Neural cell (in vitro differentiated cells): ENCODE results near the gene YJEFN3.
A peak's percentile ranks its signal among the peaks of the same experiment; 100 is the strongest.

Experiments used
- EP300 ChIP-seq: fragments of 450-650 bp; conservative IDR thresholded peaks from 2 replicates; pipeline ENCODE4 v1.6.1; 2014; ENCODE audit warnings: antibody characterized with exemption, mild to moderate bottlenecking, moderate library complexity; ENCODE audit not compliant: poor library complexity, severe bottlenecking
- EZH2 ChIP-seq: fragments of 200-600, 300-800 bp; shearing (Covaris generic), sonication (generic); IDR thresholded peaks from 2 replicates; pipeline ENCODE4 v1.6.1; 2014; ENCODE audit warnings: antibody characterized with exemption, low read length, borderline replicate concordance, mild to moderate bottlenecking; ENCODE audit not compliant: insufficient read depth, poor library complexity, severe bottlenecking
- MXI1 ChIP-seq: fragments of 450-650 bp; conservative IDR thresholded peaks from 2 replicates; pipeline ENCODE4 v1.6.1; 2014; ENCODE audit warnings: antibody characterized with exemption, mild to moderate bottlenecking; ENCODE audit not compliant: poor library complexity, severe bottlenecking
- POLR2AphosphoS5 ChIP-seq: IDR thresholded peaks from 2 replicates; pipeline ENCODE4 v1.6.1; 2012
- RAD21 ChIP-seq: fragments of 450-650 bp; conservative IDR thresholded peaks from 2 replicates; pipeline ENCODE4 v1.6.1; 2014; ENCODE audit warnings: antibody characterized with exemption, mild to moderate bottlenecking, moderate library complexity
- SMC3 ChIP-seq: fragments of 450-650 bp; conservative IDR thresholded peaks from 2 replicates; pipeline ENCODE4 v1.6.1; 2014; ENCODE audit warnings: antibody characterized with exemption, mild to moderate bottlenecking, moderate library complexity; ENCODE audit not compliant: poor library complexity
- TAF1 ChIP-seq: IDR thresholded peaks from 2 replicates; pipeline ENCODE4 v1.6.1; 2012; ENCODE audit warnings: low read depth
- TF ChIP-seq, protein P1 (sequence below): fragments of 450-650 bp; IDR thresholded peaks from 2 replicates; pipeline ENCODE4 v1.5.1; 2014; ENCODE audit warnings: antibody characterized with exemption, mild to moderate bottlenecking, moderate library complexity; ENCODE audit not compliant: poor library complexity, severe bottlenecking
- TF ChIP-seq, protein P2 (sequence below): IDR thresholded peaks from 2 replicates; pipeline ENCODE4 v1.6.1; 2012; ENCODE audit warnings: borderline replicate concordance

DNA sequence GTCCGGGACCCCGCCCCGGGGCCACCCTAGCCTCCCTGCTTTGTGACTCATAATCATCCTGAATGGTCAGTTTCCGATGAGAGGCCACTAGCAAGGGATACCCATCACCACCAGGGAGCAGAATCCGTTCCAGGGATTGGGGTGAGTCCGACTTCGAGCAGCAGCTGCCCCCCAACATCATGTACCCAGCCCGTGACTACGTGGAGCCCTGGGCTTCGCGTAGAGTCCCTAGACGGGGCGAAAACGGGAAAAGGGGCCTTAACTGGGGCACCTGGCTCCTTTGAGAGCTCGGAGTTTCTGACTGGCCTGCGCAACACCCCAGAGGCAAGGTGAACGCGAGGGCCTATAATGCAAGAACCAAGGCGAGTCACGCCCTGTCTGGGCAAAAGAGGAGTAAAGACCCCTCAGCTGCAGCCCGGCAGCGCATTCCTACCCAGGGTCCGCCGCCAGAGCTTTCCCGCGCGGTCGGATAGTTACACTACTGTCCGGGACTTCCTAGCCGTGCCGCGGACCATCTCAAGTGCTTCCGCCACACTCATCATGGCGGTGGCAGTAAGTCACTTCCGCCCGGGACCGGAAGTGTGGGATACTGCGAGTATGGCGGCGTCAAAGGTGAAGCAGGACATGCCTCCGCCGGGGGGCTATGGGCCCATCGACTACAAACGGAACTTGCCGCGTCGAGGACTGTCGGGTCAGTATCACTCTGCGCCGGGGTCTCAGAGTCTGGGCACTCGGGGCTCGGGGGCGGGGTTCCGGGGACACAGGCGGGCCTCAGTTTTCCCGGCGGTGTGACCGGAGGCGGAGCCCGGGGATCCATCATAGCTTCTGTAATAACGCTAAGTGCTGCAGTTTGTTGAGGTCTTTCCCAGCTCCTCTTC is 12.8 kb upstream of the YJEFN3 start, which contains the start of gene NDUFA13:
- TF ChIP-seq TAF1: peak; percentile 70
- TF ChIP-seq MXI1: peak; percentile 84
- TF ChIP-seq, protein P1, sequence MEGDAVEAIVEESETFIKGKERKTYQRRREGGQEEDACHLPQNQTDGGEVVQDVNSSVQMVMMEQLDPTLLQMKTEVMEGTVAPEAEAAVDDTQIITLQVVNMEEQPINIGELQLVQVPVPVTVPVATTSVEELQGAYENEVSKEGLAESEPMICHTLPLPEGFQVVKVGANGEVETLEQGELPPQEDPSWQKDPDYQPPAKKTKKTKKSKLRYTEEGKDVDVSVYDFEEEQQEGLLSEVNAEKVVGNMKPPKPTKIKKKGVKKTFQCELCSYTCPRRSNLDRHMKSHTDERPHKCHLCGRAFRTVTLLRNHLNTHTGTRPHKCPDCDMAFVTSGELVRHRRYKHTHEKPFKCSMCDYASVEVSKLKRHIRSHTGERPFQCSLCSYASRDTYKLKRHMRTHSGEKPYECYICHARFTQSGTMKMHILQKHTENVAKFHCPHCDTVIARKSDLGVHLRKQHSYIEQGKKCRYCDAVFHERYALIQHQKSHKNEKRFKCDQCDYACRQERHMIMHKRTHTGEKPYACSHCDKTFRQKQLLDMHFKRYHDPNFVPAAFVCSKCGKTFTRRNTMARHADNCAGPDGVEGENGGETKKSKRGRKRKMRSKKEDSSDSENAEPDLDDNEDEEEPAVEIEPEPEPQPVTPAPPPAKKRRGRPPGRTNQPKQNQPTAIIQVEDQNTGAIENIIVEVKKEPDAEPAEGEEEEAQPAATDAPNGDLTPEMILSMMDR: peak; percentile 15
- TF ChIP-seq EZH2: no peak
- peak; percentile 44 for TF ChIP-seq EP300
- peak; percentile 100 for TF ChIP-seq POLR2AphosphoS5
- no peak for TF ChIP-seq RAD21
- TF ChIP-seq SMC3: no peak
- TF ChIP-seq, protein P2, sequence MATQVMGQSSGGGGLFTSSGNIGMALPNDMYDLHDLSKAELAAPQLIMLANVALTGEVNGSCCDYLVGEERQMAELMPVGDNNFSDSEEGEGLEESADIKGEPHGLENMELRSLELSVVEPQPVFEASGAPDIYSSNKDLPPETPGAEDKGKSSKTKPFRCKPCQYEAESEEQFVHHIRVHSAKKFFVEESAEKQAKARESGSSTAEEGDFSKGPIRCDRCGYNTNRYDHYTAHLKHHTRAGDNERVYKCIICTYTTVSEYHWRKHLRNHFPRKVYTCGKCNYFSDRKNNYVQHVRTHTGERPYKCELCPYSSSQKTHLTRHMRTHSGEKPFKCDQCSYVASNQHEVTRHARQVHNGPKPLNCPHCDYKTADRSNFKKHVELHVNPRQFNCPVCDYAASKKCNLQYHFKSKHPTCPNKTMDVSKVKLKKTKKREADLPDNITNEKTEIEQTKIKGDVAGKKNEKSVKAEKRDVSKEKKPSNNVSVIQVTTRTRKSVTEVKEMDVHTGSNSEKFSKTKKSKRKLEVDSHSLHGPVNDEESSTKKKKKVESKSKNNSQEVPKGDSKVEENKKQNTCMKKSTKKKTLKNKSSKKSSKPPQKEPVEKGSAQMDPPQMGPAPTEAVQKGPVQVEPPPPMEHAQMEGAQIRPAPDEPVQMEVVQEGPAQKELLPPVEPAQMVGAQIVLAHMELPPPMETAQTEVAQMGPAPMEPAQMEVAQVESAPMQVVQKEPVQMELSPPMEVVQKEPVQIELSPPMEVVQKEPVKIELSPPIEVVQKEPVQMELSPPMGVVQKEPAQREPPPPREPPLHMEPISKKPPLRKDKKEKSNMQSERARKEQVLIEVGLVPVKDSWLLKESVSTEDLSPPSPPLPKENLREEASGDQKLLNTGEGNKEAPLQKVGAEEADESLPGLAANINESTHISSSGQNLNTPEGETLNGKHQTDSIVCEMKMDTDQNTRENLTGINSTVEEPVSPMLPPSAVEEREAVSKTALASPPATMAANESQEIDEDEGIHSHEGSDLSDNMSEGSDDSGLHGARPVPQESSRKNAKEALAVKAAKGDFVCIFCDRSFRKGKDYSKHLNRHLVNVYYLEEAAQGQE: peak; percentile 38
